WTC11 (cell line): ENCODE measurements around the gene SLC25A28. TPM values are rescaled to one million over a fixed set of nuclear protein-coding genes. Genes with fewer than 3 reads are reported as not detected.

Source experiments
- ATAC-seq: fragments of 200-7000 bp; cut with Tn5 transposase; 2 replicates; pipeline ENCODE4 v1.10.0; 2021; ENCODE audit warnings: mild to moderate bottlenecking, moderate library complexity
- CTCF ChIA-PET: fragments of 300-600 bp; sonication (Branson Sonifier 250); formaldehyde crosslinking; loops from one replicate; lab custom pipeline; 2021; ENCODE audit warnings: antibody characterized with exemption; lab: Charles Lee
- POLR2A ChIA-PET: fragments of 350-600 bp; sonication (Branson Sonifier 250); formaldehyde crosslinking; loops from one replicate; lab custom pipeline; 2021; ENCODE audit warnings: antibody characterized with exemption; lab: Charles Lee
- DNase-seq: peaks from one replicate; pipeline ENCODE4 v3.0.0; 2021; ENCODE audit warnings: low spot score
- H3K27ac Mint-ChIP-seq: 2 replicates; pipeline ENCODE4 v1.8.0; 2021; ENCODE audit warnings: mixed read lengths
- H3K27me3 Mint-ChIP-seq: 2 replicates; pipeline ENCODE4 v1.8.0; 2021; ENCODE audit warnings: low read depth, mild to moderate bottlenecking, moderate library complexity, mixed read lengths
- H3K36me3 Mint-ChIP-seq: 2 replicates; pipeline ENCODE4 v1.8.0; 2021; ENCODE audit warnings: mixed read lengths
- H3K4me1 Mint-ChIP-seq: 2 replicates; pipeline ENCODE4 v1.8.0; 2022; ENCODE audit warnings: mixed read lengths
- H3K4me3 Mint-ChIP-seq: 2 replicates; pipeline ENCODE4 v1.8.0; 2021; ENCODE audit warnings: mild to moderate bottlenecking, moderate library complexity, mixed read lengths
- H3K9me3 Mint-ChIP-seq: 2 replicates; pipeline ENCODE4 v1.8.0; 2021; ENCODE audit warnings: mixed read lengths
- CBFB ChIP-seq: sonication (generic); formaldehyde crosslinking; IDR thresholded peaks from 2 replicates; pipeline ENCODE4 v1.8.1; 2022; ENCODE audit warnings: mild to moderate bottlenecking, low read depth, missing genetic modification reagents
- CREB1 ChIP-seq: sonication (generic); formaldehyde crosslinking; IDR thresholded peaks from 2 replicates; pipeline ENCODE4 v1.8.0; 2023; ENCODE audit warnings: mild to moderate bottlenecking, missing genetic modification reagents
- CREM ChIP-seq: sonication (generic); formaldehyde crosslinking; IDR thresholded peaks from 2 replicates; pipeline ENCODE4 v1.8.1; 2022; ENCODE audit warnings: mild to moderate bottlenecking, missing genetic modification reagents, moderate library complexity
- ERG ChIP-seq: fragments of 250-450 bp; sonication (Bioruptor Pico); IDR thresholded peaks from 2 replicates; pipeline ENCODE4 v1.8.0; 2021; ENCODE audit warnings: mild to moderate bottlenecking
- FOXJ3 ChIP-seq: sonication (generic); formaldehyde crosslinking; IDR thresholded peaks from 2 replicates; pipeline ENCODE4 v1.9.0; 2021; ENCODE audit warnings: missing genetic modification reagents, mild to moderate bottlenecking, borderline replicate concordance
- FOXK1 ChIP-seq: sonication (generic); formaldehyde crosslinking; IDR thresholded peaks from 2 replicates; pipeline ENCODE4 v1.8.0; 2022; ENCODE audit warnings: mild to moderate bottlenecking, moderate library complexity, missing genetic modification reagents
- GABPB1 ChIP-seq: sonication (generic); formaldehyde crosslinking; IDR thresholded peaks from 2 replicates; pipeline ENCODE4 v1.8.1; 2023; ENCODE audit warnings: mild to moderate bottlenecking, missing genetic modification reagents
- HMGA2 ChIP-seq: fragments of 250-450 bp; sonication (Bioruptor Pico); IDR thresholded peaks from 2 replicates; pipeline ENCODE4 v1.4.0; 2021; ENCODE audit warnings: mild to moderate bottlenecking, moderate library complexity
- JAZF1 ChIP-seq: fragments of 250-450 bp; sonication (Bioruptor Pico); IDR thresholded peaks from 2 replicates; pipeline ENCODE4 v1.9.0; 2021; ENCODE audit warnings: moderate library complexity, mild to moderate bottlenecking, inconsistent platforms
- MAX ChIP-seq: sonication (generic); formaldehyde crosslinking; IDR thresholded peaks from 2 replicates; pipeline ENCODE4 v1.8.0; 2022; ENCODE audit warnings: mild to moderate bottlenecking, missing genetic modification reagents
- OVOL2 ChIP-seq: fragments of 250-450 bp; sonication (Bioruptor Pico); IDR thresholded peaks from 2 replicates; pipeline ENCODE4 v1.9.0; 2021; ENCODE audit warnings: mild to moderate bottlenecking, borderline replicate concordance
- PRRX2 ChIP-seq: fragments of 250-450 bp; sonication (Bioruptor Pico); IDR thresholded peaks from 2 replicates; pipeline ENCODE4 v1.8.0; 2021; ENCODE audit warnings: mild to moderate bottlenecking
- RELA ChIP-seq: sonication (generic); formaldehyde crosslinking; IDR thresholded peaks from 2 replicates; pipeline ENCODE4 v1.8.1; 2022; ENCODE audit warnings: missing genetic modification reagents, mild to moderate bottlenecking, borderline replicate concordance
- TEAD1 ChIP-seq: sonication (generic); formaldehyde crosslinking; IDR thresholded peaks from 2 replicates; pipeline ENCODE4 v1.8.0; 2022; ENCODE audit warnings: mild to moderate bottlenecking, missing genetic modification reagents
- USF1 ChIP-seq: sonication (generic); formaldehyde crosslinking; IDR thresholded peaks from 2 replicates; pipeline ENCODE4 v1.8.0; 2022; ENCODE audit warnings: mild to moderate bottlenecking, missing genetic modification reagents
- ZNF138 ChIP-seq: sonication (generic); formaldehyde crosslinking; conservative IDR thresholded peaks from 2 replicates; pipeline ENCODE4 v1.8.1; 2022; ENCODE audit warnings: mild to moderate bottlenecking, moderate library complexity, missing genetic modification reagents
- ZNF232 ChIP-seq: sonication (generic); formaldehyde crosslinking; IDR thresholded peaks from 2 replicates; pipeline ENCODE4 v1.8.0; 2022; ENCODE audit warnings: mild to moderate bottlenecking, missing genetic modification reagents
- ZSCAN18 ChIP-seq: fragments of 250-450 bp; sonication (Bioruptor Pico); IDR thresholded peaks from 2 replicates; pipeline ENCODE4 v2.1.2; 2022; ENCODE audit warnings: mild to moderate bottlenecking, moderate library complexity
- total RNA-seq: library from RNA; stranded (reverse); gene quantifications from 3 replicates; pipeline ENCODE4 v1.2.3, GENCODE V29; 2021
- TF ChIP-seq, protein P1 (sequence below): sonication (generic); formaldehyde crosslinking; IDR thresholded peaks from 2 replicates; pipeline ENCODE4 v1.8.1; 2022; ENCODE audit warnings: mild to moderate bottlenecking, missing genetic modification reagents, moderate library complexity, borderline replicate concordance
- TF ChIP-seq, protein P2 (sequence below): fragments of 250-450 bp; sonication (Bioruptor Pico); conservative IDR thresholded peaks from 2 replicates; pipeline ENCODE4 v1.9.0; 2021; ENCODE audit warnings: mild to moderate bottlenecking
- TF ChIP-seq, protein P3 (sequence below): sonication (generic); formaldehyde crosslinking; IDR thresholded peaks from 2 replicates; pipeline ENCODE4 v1.8.1; 2023; ENCODE audit warnings: mild to moderate bottlenecking, missing genetic modification reagents

Gene SLC25A28
- total RNA-seq, 1 experiment from 2014 or later: 18.2 TPM

- peak; percentile 68 for ATAC-seq
- no peak overlapping the region for H3K27ac Mint-ChIP-seq
These were observed 36.6 kb downstream of the SLC25A28 start for GRCh38 chr10:99583687-99584086.

DNA sequence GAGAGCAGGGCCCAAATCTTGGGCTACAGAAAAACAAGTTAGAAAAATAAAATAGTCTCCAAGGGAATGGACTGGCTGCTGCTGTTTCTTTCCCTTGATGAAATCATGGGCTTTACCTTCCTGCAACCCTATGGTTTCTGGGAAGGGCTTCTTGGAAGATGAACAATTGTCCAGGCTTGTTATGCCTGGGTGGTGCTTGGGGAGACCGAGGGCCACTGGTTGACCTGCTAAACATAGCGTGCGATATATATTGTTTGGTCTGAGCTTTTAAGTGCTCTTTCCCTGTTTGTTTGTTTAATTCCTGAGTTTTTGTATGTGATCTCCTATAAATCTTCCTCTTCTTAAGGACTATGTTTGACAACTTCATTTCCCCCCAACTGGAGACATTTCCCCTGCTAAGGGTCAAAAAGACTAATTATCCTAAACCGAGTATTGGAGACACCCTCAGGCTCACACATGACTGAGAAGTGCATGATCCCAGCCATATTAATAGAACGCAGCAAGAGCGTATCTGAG is 37.9 kb downstream of the SLC25A28 start:
- H3K4me3 Mint-ChIP-seq: no peak overlapping the region
- no peak for DNase-seq
- TF ChIP-seq JAZF1 (CRISPR knock-in tag) (no peak), ZSCAN18 (CRISPR knock-in tag) (no peak), ERG (CRISPR knock-in tag) (no peak), MAX (CRISPR knock-in tag) (no peak), CBFB (CRISPR knock-in tag) (no peak), PRRX2 (CRISPR knock-in tag) (no peak), USF1 (CRISPR knock-in tag) (no peak), CREM (CRISPR knock-in tag) (no peak), GABPB1 (CRISPR knock-in tag) (no peak)
- TF ChIP-seq, protein P1, sequence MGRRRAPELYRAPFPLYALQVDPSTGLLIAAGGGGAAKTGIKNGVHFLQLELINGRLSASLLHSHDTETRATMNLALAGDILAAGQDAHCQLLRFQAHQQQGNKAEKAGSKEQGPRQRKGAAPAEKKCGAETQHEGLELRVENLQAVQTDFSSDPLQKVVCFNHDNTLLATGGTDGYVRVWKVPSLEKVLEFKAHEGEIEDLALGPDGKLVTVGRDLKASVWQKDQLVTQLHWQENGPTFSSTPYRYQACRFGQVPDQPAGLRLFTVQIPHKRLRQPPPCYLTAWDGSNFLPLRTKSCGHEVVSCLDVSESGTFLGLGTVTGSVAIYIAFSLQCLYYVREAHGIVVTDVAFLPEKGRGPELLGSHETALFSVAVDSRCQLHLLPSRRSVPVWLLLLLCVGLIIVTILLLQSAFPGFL (CRISPR knock-in tag): no peak
- TF ChIP-seq, protein P2, sequence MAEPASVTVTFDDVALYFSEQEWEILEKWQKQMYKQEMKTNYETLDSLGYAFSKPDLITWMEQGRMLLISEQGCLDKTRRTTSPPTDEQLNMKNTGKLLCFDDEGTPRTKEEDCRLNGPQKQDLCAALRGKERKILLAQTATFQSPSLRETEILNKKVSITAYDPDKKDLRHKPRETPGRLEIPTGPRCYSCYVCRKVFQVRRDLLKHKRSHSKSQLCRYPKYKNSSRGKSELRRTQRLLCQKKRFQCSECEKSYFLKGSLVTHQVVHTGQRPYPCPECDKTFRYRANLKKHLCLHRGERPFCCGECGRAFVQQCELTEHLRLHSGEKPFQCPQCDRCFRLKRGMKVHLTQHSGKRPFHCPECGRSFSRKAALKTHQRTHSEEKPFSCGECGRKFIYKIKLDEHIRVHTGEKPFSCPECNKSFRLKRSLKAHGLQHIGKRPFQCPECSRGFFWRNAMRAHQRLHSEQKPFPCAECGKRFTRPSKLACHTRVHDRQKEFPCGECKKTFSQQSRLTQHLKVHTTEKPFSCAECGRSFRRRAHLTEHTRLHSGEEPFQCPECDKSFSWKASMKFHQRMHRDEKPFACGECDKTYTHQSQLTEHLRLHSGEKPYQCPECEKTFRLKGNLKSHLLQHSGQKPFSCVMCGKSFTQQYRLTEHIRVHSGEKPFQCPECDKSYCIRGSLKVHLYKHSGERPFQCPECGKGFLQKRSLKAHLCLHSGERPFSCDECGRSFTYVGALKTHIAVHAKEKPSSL (CRISPR knock-in tag): no peak
- TF ChIP-seq, all 79 proteins: peak for 0
- no peaks in the 10 kb centered on the region for H3K36me3 Mint-ChIP-seq
- CTCF ChIA-PET: no interaction called here
- no peak overlapping the region for H3K27ac Mint-ChIP-seq
- H3K27me3 Mint-ChIP-seq: peaks cover 2% of the 10 kb centered on the region; the same call in 1 of the 2 replicates
- POLR2A ChIA-PET: no interaction called here
- ATAC-seq: no peak
- H3K9me3 Mint-ChIP-seq: no peaks in the 10 kb centered on the region
- peaks cover 8% of the 10 kb centered on the region for H3K4me1 Mint-ChIP-seq

More at GRCh38 chr10:99583687-99584086, 36.6 kb downstream of the SLC25A28 start:
- POLR2A ChIA-PET: no interaction called here
- CTCF ChIA-PET: no interaction called here
- H3K9me3 Mint-ChIP-seq: no peaks in the 10 kb centered on the region
- no peaks in the 10 kb centered on the region for H3K36me3 Mint-ChIP-seq
- H3K4me3 Mint-ChIP-seq: no peak overlapping the region
- DNase-seq: no peak
- peaks cover 14% of the 10 kb centered on the region for H3K4me1 Mint-ChIP-seq
- peaks cover 2% of the 10 kb centered on the region; the same call in 1 of the 2 replicates for H3K27me3 Mint-ChIP-seq
- no peak for TF ChIP-seq FOXK1 (CRISPR knock-in tag)
- TF ChIP-seq HMGA2: no peak
- TF ChIP-seq ZNF138 (CRISPR knock-in tag): no peak
- no peak for TF ChIP-seq ZNF232 (CRISPR knock-in tag)
- TF ChIP-seq RELA (CRISPR knock-in tag): no peak
- no peak for TF ChIP-seq TEAD1 (CRISPR knock-in tag)
- no peak for TF ChIP-seq OVOL2 (CRISPR knock-in tag)
- TF ChIP-seq JAZF1 (CRISPR knock-in tag): no peak
- TF ChIP-seq FOXJ3 (CRISPR knock-in tag): no peak
- TF ChIP-seq ERG (CRISPR knock-in tag): no peak
- TF ChIP-seq, protein P3, sequence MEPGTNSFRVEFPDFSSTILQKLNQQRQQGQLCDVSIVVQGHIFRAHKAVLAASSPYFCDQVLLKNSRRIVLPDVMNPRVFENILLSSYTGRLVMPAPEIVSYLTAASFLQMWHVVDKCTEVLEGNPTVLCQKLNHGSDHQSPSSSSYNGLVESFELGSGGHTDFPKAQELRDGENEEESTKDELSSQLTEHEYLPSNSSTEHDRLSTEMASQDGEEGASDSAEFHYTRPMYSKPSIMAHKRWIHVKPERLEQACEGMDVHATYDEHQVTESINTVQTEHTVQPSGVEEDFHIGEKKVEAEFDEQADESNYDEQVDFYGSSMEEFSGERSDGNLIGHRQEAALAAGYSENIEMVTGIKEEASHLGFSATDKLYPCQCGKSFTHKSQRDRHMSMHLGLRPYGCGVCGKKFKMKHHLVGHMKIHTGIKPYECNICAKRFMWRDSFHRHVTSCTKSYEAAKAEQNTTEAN (CRISPR knock-in tag): no peak
- TF ChIP-seq CREB1 (CRISPR knock-in tag): no peak
